Measurements from ENCODE around the gene CDH4.
A peak's percentile ranks its signal among the peaks of the same experiment; 100 is the strongest.

CDH4 gene

DNA sequence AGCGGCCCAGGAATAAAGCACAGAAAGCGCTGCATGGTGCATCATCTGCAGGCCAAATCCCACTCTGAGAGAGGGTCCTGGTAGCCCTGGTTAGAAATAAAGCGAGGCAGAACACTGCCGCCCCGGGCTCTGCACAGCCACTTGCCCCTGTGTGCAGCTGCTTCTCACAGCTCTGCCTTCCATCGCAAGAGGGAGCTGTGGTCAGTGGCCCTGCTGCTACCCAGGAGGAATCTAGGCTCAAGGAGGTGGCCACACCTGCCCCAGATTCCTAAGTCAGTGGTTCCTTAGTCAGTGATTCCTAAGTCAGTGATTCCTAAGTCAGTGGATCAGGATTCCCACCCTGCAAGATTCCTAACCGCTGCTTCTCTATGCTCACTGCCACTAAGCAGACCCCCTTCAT lies 8.8 kb downstream of the CDH4 start:
- no peak for TF ChIP-seq ZFX (IDR thresholded peaks at IDR 0.05; ENCODE audit: borderline replicate concordance)
- TF ChIP-seq, protein P1, sequence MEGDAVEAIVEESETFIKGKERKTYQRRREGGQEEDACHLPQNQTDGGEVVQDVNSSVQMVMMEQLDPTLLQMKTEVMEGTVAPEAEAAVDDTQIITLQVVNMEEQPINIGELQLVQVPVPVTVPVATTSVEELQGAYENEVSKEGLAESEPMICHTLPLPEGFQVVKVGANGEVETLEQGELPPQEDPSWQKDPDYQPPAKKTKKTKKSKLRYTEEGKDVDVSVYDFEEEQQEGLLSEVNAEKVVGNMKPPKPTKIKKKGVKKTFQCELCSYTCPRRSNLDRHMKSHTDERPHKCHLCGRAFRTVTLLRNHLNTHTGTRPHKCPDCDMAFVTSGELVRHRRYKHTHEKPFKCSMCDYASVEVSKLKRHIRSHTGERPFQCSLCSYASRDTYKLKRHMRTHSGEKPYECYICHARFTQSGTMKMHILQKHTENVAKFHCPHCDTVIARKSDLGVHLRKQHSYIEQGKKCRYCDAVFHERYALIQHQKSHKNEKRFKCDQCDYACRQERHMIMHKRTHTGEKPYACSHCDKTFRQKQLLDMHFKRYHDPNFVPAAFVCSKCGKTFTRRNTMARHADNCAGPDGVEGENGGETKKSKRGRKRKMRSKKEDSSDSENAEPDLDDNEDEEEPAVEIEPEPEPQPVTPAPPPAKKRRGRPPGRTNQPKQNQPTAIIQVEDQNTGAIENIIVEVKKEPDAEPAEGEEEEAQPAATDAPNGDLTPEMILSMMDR (IDR thresholded peaks at IDR 0.05), result no peak
- H3K27ac ChIP-seq, result no peak overlapping the region

DNA sequence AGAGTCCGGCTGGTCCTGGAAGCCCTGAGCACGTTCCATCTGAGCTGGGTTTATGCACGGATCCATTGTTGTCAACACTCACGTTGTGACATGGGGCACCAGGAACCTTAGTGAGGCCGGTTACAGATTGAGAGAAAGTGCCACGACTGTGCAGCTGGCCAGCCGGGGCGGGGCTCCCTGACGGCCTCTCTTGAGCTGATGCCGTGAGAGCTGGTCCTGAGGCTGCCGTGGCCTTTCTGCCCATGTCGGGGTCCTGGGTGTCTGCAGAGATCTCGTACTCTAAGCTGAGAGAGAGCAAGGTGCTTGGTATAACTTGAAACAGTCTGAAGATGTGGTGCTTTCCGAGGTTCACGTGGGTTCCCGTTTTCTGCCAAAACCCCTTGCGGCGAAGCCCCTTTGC lies 10.0 kb downstream of the CDH4 start:
- TF ChIP-seq, protein P1 (IDR thresholded peaks at IDR 0.05), result no peak
- TF ChIP-seq ZFX (IDR thresholded peaks at IDR 0.05; ENCODE audit: borderline replicate concordance), result no peak
- H3K27ac ChIP-seq, result no peak overlapping the region

DNA sequence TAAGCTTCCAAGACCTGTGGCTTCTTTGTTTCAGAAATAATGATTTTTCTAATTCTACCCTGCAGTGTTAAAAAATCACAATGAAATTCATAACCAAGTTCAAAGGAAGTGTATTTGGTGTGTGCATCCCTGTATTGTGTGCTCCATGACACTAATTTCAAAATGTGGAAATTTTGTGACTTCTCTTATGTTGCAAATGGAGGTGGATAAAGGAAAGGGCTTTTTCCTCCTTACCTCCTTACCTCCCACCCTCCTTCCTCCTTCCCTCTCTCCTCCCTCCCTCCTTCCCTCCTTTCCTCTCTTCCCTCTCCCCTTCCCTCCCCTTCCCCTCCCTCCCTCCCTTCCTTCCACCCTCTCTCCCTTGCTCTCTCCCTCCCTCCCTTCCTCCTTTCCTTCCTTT lies 10.5 kb downstream of the CDH4 start:
- no peak overlapping the region for H3K27ac ChIP-seq
- TF ChIP-seq ZFX (IDR thresholded peaks at IDR 0.05; ENCODE audit: borderline replicate concordance), result no peak
- TF ChIP-seq, protein P1 (IDR thresholded peaks at IDR 0.05), result no peak

DNA sequence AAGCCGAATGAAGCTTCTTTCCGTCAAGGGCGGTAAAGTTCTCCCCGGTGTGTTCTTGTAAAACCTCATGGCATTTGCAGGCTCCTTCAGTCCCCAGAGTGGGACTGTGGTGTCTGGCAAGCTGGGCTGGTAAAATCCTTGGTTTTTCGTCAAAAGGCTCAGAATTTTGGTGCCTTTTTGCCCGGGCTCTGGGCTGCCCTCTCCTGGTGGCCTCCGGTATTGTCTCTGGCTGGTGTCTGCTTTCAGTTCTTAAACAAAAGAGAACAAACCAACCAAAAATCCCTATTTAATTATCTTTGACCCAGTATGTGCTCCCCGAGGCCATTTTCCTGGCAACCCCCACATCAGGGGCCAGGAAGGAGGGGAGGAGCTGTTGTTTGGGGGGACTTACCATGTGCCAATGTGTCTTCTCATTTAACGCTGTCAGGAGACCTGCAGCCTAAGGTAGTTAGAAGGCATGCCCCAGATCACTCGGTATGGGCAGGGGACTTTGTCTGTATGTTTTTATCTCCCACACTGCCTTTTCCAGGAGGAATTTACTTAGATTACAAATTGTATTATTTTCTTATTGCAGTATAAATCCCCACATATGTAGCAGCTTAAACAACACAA lies 11.1 kb downstream of the CDH4 start:
- no peak for TF ChIP-seq ZFX (IDR thresholded peaks at IDR 0.05; ENCODE audit: borderline replicate concordance)
- TF ChIP-seq, protein P1 (IDR thresholded peaks at IDR 0.05), result peak; percentile 92

DNA sequence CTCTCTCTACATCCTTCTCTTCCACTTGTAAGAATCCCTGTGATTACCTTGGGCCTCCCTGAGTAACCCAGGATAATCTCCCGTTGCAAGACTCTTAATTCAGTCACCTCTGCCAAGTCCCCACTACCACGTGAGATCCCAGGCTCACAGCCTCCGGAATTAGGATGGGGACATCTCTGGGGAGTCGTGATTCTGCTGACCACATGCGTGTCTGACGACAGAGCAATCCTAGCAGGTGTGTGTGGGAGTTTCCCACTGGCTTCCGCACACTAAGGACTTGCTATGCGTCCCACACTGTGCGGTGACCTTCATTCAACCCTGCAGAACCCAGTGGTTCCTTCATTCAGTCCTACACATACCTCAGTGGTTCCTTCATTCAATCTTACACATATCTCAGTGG lies 11.9 kb downstream of the CDH4 start:
- TF ChIP-seq, protein P1 (IDR thresholded peaks at IDR 0.05), result no peak
- TF ChIP-seq ZFX (IDR thresholded peaks at IDR 0.05; ENCODE audit: borderline replicate concordance), result no peak
- no peak overlapping the region for H3K27ac ChIP-seq

More for the DNA sequence above, 11.1 kb downstream of the CDH4 start:
- H3K27ac ChIP-seq, result no peak overlapping the region

DNA sequence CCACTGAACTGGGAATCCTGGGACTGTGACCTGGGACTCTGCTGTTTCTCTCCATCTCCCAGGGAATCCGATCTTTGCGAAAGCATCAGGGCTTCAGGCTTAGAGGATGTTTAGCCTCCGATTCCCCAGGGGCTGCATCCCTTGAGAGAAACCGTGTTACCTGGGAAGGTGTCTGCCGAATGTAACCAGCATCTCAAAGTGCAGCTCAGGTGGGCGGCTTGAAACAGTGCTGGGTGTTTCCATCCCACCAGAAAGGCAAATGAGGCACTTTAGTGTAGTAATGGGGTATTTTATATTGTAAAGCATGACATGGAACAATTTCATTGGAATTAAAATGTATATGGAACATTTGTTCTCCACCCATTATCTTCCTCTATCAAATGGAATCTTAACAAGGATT lies 15.2 kb downstream of the CDH4 start:
- no peak overlapping the region for H3K27ac ChIP-seq
- TF ChIP-seq ZFX (IDR thresholded peaks at IDR 0.05; ENCODE audit: borderline replicate concordance), result no peak
- TF ChIP-seq, protein P1 (IDR thresholded peaks at IDR 0.05), result no peak

DNA sequence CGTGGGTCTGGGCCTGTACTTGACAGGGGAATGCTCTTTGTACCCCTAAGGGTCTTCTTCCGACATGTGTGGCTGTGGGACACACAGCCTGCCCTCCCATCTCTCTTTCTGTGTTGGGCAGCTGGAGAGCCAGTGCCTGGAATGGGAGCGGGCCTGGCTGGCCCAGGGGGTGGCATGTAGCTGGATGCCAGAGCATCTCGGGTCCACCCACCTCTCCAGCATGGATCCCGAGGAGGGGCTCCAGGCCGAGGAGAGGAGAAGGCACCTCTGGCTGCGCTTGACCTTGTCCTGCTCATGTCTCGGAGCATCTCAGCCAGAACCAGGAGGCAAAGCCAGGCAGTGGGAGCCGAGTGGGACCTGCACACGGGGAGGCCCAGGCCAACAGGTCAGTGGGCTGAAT lies 16.0 kb downstream of the CDH4 start:
- H3K27ac ChIP-seq, result no peak overlapping the region
- no peak for TF ChIP-seq ZFX (IDR thresholded peaks at IDR 0.05; ENCODE audit: borderline replicate concordance)
- TF ChIP-seq, protein P1 (IDR thresholded peaks at IDR 0.05), result no peak
